DOHH2 (cell line): ENCODE results near the gene SCNN1B.

ENCODE experiments used
- H3F3A ChIP-seq: fragments of 200-600 bp; sonication (generic), shearing (Covaris generic); 2 replicates; pipeline ENCODE4 v1.6.0; 2016; ENCODE audit warnings: antibody characterized with exemption, mild to moderate bottlenecking; ENCODE audit not compliant: control insufficient read depth, insufficient read depth
- H3K27ac ChIP-seq: fragments of 200-600 bp; sonication (generic); 2 replicates; pipeline ENCODE4 v1.5.1; 2014; ENCODE audit warnings: low read depth, mild to moderate bottlenecking, low read length, moderate library complexity
- H3K27me3 ChIP-seq: fragments of 200-600 bp; sonication (generic); 2 replicates; pipeline ENCODE4 v1.6.1; 2014; ENCODE audit warnings: mild to moderate bottlenecking, low read length, mixed read lengths; ENCODE audit not compliant: control insufficient read depth
- H3K36me3 ChIP-seq: fragments of 200-600 bp; sonication (generic); 2 replicates; pipeline ENCODE4 v1.6.1; 2014; ENCODE audit warnings: mild to moderate bottlenecking, low read length, moderate library complexity, mixed read lengths; ENCODE audit not compliant: control insufficient read depth
- H3K4me1 ChIP-seq: fragments of 200-600 bp; sonication (generic); 2 replicates; pipeline ENCODE4 v1.6.1; 2014; ENCODE audit warnings: mild to moderate bottlenecking, low read length, mixed read lengths; ENCODE audit not compliant: control insufficient read depth
- H3K4me2 ChIP-seq: fragments of 200-600 bp; sonication (generic); 2 replicates; pipeline ENCODE4 v1.6.0; 2014; ENCODE audit warnings: mild to moderate bottlenecking, low read length, moderate library complexity
- H3K4me3 ChIP-seq: fragments of 200-600 bp; sonication (generic); 2 replicates; pipeline ENCODE4 v1.5.1; 2014; ENCODE audit warnings: mild to moderate bottlenecking, low read length, mixed read lengths
- H3K79me2 ChIP-seq: fragments of 200-600 bp; sonication (generic); 2 replicates; pipeline ENCODE4 v1.6.1; 2014; ENCODE audit warnings: mild to moderate bottlenecking, low read length, mixed read lengths; ENCODE audit not compliant: control insufficient read depth
- H3K9me2 ChIP-seq: fragments of 200-600 bp; sonication (generic); replicated peaks from 2 replicates; pipeline ENCODE4 v1.6.1; 2014; ENCODE audit warnings: mild to moderate bottlenecking, low read length, mixed read lengths; ENCODE audit not compliant: control insufficient read depth
- H3K9me3 ChIP-seq: fragments of 200-600 bp; sonication (generic); 2 replicates; pipeline ENCODE4 v1.6.1; 2014; ENCODE audit warnings: antibody characterized with exemption, low read length, mixed read lengths; ENCODE audit not compliant: control insufficient read depth, insufficient read depth
- H4K20me1 ChIP-seq: fragments of 200-600 bp; sonication (generic); 2 replicates; pipeline ENCODE4 v1.6.0; 2014; ENCODE audit warnings: low read depth, mild to moderate bottlenecking, antibody characterized with exemption, low read length, moderate library complexity; ENCODE audit not compliant: control insufficient read depth, insufficient read depth
- CTCF ChIP-seq: fragments of 200-600 bp; sonication (generic); IDR thresholded peaks from one replicate; pipeline ENCODE4 v1.5.1; 2014; ENCODE audit warnings: antibody characterized with exemption, mild to moderate bottlenecking, low read depth, low read length; ENCODE audit not compliant: poor library complexity, severe bottlenecking
- EZH2phosphoT487 ChIP-seq: fragments of 200-600 bp; sonication (generic); IDR thresholded peaks from 2 replicates; pipeline ENCODE4 v1.6.1; 2017; ENCODE audit warnings: borderline replicate concordance, mild to moderate bottlenecking, antibody characterized with exemption, low read length, moderate library complexity, mixed read lengths

Gene SCNN1B

GRCh38 chr16:23334457-23334853 lies 32.4 kb downstream of the SCNN1B start:
- H3K9me3 ChIP-seq = no peaks in the 10 kb centered on the region
- H3K36me3 ChIP-seq = no peaks in the 10 kb centered on the region
- H3K27ac ChIP-seq = peak overlapping the region; percentile 81
- peak overlapping the region; percentile 83 for H3K4me2 ChIP-seq
- H3K27me3 ChIP-seq = no peaks in the 10 kb centered on the region
- H3K4me1 ChIP-seq = peaks cover 52% of the 10 kb centered on the region
- H3K4me3 ChIP-seq = peak overlapping the region; percentile 69
- H3K9me2 ChIP-seq = no peaks in the 10 kb centered on the region
- no peaks in the 10 kb centered on the region for H4K20me1 ChIP-seq
- H3K79me2 ChIP-seq = no peaks in the 10 kb centered on the region
- peaks cover 19% of the 10 kb centered on the region for H3F3A ChIP-seq
- TF ChIP-seq CTCF (no peak), EZH2phosphoT487 (no peak)

GRCh38 chr16:23334950-23335349 lies 32.8 kb downstream of the SCNN1B start:
- H4K20me1 ChIP-seq = no peaks in the 10 kb centered on the region
- H3K36me3 ChIP-seq = no peaks in the 10 kb centered on the region
- H3K4me1 ChIP-seq = peaks cover 55% of the 10 kb centered on the region
- peaks cover 19% of the 10 kb centered on the region for H3F3A ChIP-seq
- TF ChIP-seq EZH2phosphoT487 = no peak
- no peak for TF ChIP-seq CTCF
- no peaks in the 10 kb centered on the region for H3K27me3 ChIP-seq
- peak overlapping the region; percentile 69 for H3K4me3 ChIP-seq
- no peaks in the 10 kb centered on the region for H3K79me2 ChIP-seq
- no peaks in the 10 kb centered on the region for H3K9me3 ChIP-seq
- H3K4me2 ChIP-seq = peak overlapping the region; percentile 83
- peak overlapping the region; percentile 81 for H3K27ac ChIP-seq
- no peaks in the 10 kb centered on the region for H3K9me2 ChIP-seq

DNA sequence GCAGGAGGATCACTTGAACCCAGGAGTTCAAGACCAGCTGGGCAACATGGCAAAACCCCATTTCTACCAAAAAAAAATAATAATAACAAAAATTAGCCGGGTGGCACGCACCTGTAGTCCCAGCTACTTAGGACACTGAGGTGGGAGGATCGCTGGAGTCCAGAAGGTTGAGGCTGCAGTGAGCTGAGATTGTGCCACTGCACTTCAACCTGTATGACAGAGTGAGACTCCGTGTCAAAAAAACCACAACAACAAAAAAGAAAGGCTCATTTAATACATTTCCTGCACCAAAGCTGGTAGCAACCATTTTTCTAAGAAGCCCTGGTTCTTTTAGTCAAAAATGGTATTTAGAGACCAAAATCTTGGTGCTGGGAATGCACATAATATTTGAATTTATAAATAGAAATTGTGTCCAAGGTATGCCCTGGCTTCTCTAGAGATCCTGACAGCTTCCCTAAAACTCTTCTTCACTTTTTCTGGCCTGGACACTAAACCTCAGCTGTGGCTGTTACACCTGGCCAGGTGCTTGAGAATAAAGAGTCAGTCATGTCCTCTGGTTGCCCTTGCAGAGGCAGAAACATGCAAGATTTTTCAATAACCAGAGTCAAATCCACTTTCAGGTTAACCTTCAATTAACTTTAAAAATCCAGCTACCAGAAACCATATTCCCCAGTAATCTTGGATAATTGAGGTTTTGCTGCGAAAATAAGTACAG lies 35.9 kb downstream of the SCNN1B start:
- TF ChIP-seq CTCF (no peak), EZH2phosphoT487 (no peak)
- Histone ChIP-seq H3K9me3 (no peaks in the 10 kb centered on the region), H3K4me3 (no peak overlapping the region), H3K36me3 (no peaks in the 10 kb centered on the region), H3K27me3 (no peaks in the 10 kb centered on the region), H3K4me2 (no peak overlapping the region), H3K4me1 (peaks cover 57% of the 10 kb centered on the region), H4K20me1 (no peaks in the 10 kb centered on the region), H3K9me2 (no peaks in the 10 kb centered on the region), H3K79me2 (no peaks in the 10 kb centered on the region), H3F3A (peaks cover 19% of the 10 kb centered on the region), H3K27ac (no peak overlapping the region)
